Mesendoderm (in vitro differentiated cells): ENCODE measurements around the gene ZFHX2.
A peak's percentile ranks its signal among the peaks of the same experiment; 100 is the strongest.

Source experiments
- DNase-seq: peaks from one replicate; pipeline ENCODE4 v3.0.0; 2013
- H2AK5ac ChIP-seq: 2 replicates; pipeline ENCODE4 v1.6.1; 2013; ENCODE audit warnings: low read length, inconsistent platforms
- H2BK120ac ChIP-seq: 2 replicates; pipeline ENCODE4 v1.6.1; 2013; ENCODE audit warnings: low read depth, mild to moderate bottlenecking, low read length, moderate library complexity, mixed read lengths
- H2BK15ac ChIP-seq: replicated peaks from 2 replicates; pipeline ENCODE4 v1.6.1; 2013; ENCODE audit warnings: low read depth, mild to moderate bottlenecking, moderate library complexity
- H2BK5ac ChIP-seq: 2 replicates; pipeline ENCODE4 v1.6.1; 2013; ENCODE audit warnings: low read length, inconsistent platforms
- H3K18ac ChIP-seq: 2 replicates; pipeline ENCODE4 v1.6.1; 2013; ENCODE audit warnings: mild to moderate bottlenecking, low read length, mixed read lengths
- H3K23ac ChIP-seq: one replicate; pipeline ENCODE4 v1.6.1; 2013; ENCODE audit warnings: low read length
- H3K27ac ChIP-seq: 2 replicates; pipeline ENCODE4 v1.5.1; 2013; ENCODE audit warnings: low read depth, mild to moderate bottlenecking, inconsistent platforms, low read length, moderate library complexity
- H3K27me3 ChIP-seq: 2 replicates; pipeline ENCODE4 v1.6.1; 2013; ENCODE audit warnings: low read length, control low read depth, mild to moderate bottlenecking, inconsistent platforms; ENCODE audit not compliant: insufficient read depth, poor library complexity
- H3K36me3 ChIP-seq: 2 replicates; pipeline ENCODE4 v1.6.1; 2013; ENCODE audit warnings: low read length, inconsistent platforms; ENCODE audit not compliant: control insufficient read depth, insufficient read depth
- H3K4ac ChIP-seq: one replicate; pipeline ENCODE4 v1.6.1; 2013; ENCODE audit warnings: low read depth, mild to moderate bottlenecking, low read length, moderate library complexity
- H3K4me1 ChIP-seq: 2 replicates; pipeline ENCODE4 v1.6.1; 2013; ENCODE audit warnings: low read depth, low read length, inconsistent platforms; ENCODE audit not compliant: control insufficient read depth
- H3K4me2 ChIP-seq: 2 replicates; pipeline ENCODE4 v1.6.1; 2013; ENCODE audit warnings: low read length
- H3K4me3 ChIP-seq: 2 replicates; pipeline ENCODE4 v1.5.1; 2013; ENCODE audit warnings: mild to moderate bottlenecking, low read length
- H3K56ac ChIP-seq: one replicate; pipeline ENCODE4 v1.6.1; 2013; ENCODE audit warnings: low read length
- H3K79me1 ChIP-seq: 2 replicates; pipeline ENCODE4 v1.6.1; 2013; ENCODE audit warnings: low read length, inconsistent platforms
- H3K79me2 ChIP-seq: 2 replicates; pipeline ENCODE4 v1.6.1; 2013; ENCODE audit warnings: mild to moderate bottlenecking, low read length; ENCODE audit not compliant: control insufficient read depth, insufficient read depth
- H3K9ac ChIP-seq: 2 replicates; pipeline ENCODE4 v1.6.1; 2013; ENCODE audit warnings: low read length, inconsistent platforms
- H4K5ac ChIP-seq: one replicate; pipeline ENCODE4 v1.6.1; 2013; ENCODE audit warnings: low read length
- H4K8ac ChIP-seq: one replicate; pipeline ENCODE4 v1.6.1; 2013; ENCODE audit warnings: low read depth, mild to moderate bottlenecking, control low read depth, low read length, moderate library complexity
- WGBS: extraction: QIAGEN DNeasy Blood & Tissue Kit; methylation state at CpG from one replicate; pipeline ENCODE4 v1.1.7; 2013; ENCODE audit warnings: low lambda C conversion rate, missing lambda C conversion rate; ENCODE audit not compliant: insufficient coverage; ENCODE audit errors: extremely low coverage; 5-methylcytosine and 5-hydroxymethylcytosine counted together

The ZFHX2 gene

GRCh38 chr14:23512156-23512555 is 39.4 kb downstream of the ZFHX2 start:
- H3K36me3 ChIP-seq, result no peaks in the 10 kb centered on the region
- no peak overlapping the region for H3K4me2 ChIP-seq
- H3K27me3 ChIP-seq, result no peaks in the 10 kb centered on the region
- no peaks in the 10 kb centered on the region for H3K79me2 ChIP-seq
- H2BK5ac ChIP-seq, result no peak overlapping the region
- H3K79me1 ChIP-seq, result no peaks in the 10 kb centered on the region
- H2BK120ac ChIP-seq, result no peak overlapping the region
- no peaks in the 10 kb centered on the region for H3K4me1 ChIP-seq
- H3K4ac ChIP-seq, result no peak overlapping the region
- H3K23ac ChIP-seq, result no peak overlapping the region
- H3K56ac ChIP-seq, result no peak overlapping the region
- no peak overlapping the region for H4K8ac ChIP-seq
- H4K5ac ChIP-seq, result no peak overlapping the region
- H3K18ac ChIP-seq, result no peak overlapping the region
- H3K4me3 ChIP-seq, result no peak overlapping the region
- no peak for DNase-seq
- WGBS, result no CpG with 5 or more reads among the region's 13 CpGs
- H3K27ac ChIP-seq, result no peak overlapping the region
- no peak overlapping the region for H3K9ac ChIP-seq
- H2BK15ac ChIP-seq, result no peak overlapping the region
- H2AK5ac ChIP-seq, result no peak overlapping the region

- no CpG with 5 or more reads among the region's 2 CpGs for WGBS
- Histone ChIP-seq H3K27ac (peak overlapping the region; percentile 53), H3K4me3 (no peak overlapping the region), H4K8ac (no peak overlapping the region), H3K79me2 (no peaks in the 10 kb centered on the region), H3K9ac (no peak overlapping the region), H2BK15ac (no peak overlapping the region), H2BK5ac (no peak overlapping the region), H3K4me1 (peaks cover 6% of the 10 kb centered on the region), H2AK5ac (no peak overlapping the region), H3K56ac (no peak overlapping the region), H2BK120ac (peak overlapping the region; percentile 14), H3K18ac (peak overlapping the region; percentile 21), H4K5ac (peak overlapping the region; percentile 14), H3K23ac (no peak overlapping the region), H3K36me3 (no peaks in the 10 kb centered on the region), H3K79me1 (no peaks in the 10 kb centered on the region), H3K27me3 (no peaks in the 10 kb centered on the region), H3K4me2 (no peak overlapping the region), H3K4ac (no peak overlapping the region)
- DNase-seq, result peak; percentile 98
Measured at GRCh38 chr14:23494223-23494622, 57.3 kb downstream of the ZFHX2 start.

- H3K27ac ChIP-seq, result no peak overlapping the region
- no peak overlapping the region for H3K56ac ChIP-seq
- no peaks in the 10 kb centered on the region for H3K79me2 ChIP-seq
- no peak overlapping the region for H4K5ac ChIP-seq
- H3K36me3 ChIP-seq, result no peaks in the 10 kb centered on the region
- H3K79me1 ChIP-seq, result no peaks in the 10 kb centered on the region
- no peak overlapping the region for H2BK15ac ChIP-seq
- H2BK5ac ChIP-seq, result no peak overlapping the region
- DNase-seq, result peak; percentile 18
- no peak overlapping the region for H3K4ac ChIP-seq
- no peak overlapping the region for H4K8ac ChIP-seq
- no peak overlapping the region for H2AK5ac ChIP-seq
- no peak overlapping the region for H3K4me3 ChIP-seq
- no peak overlapping the region for H2BK120ac ChIP-seq
- peaks cover 6% of the 10 kb centered on the region for H3K4me1 ChIP-seq
- H3K27me3 ChIP-seq, result no peaks in the 10 kb centered on the region
- no peak overlapping the region for H3K18ac ChIP-seq
- H3K9ac ChIP-seq, result no peak overlapping the region
- no peak overlapping the region for H3K4me2 ChIP-seq
- no peak overlapping the region for H3K23ac ChIP-seq
Measured at GRCh38 chr14:23492618-23493272, 58.8 kb downstream of the ZFHX2 start.

GRCh38 chr14:23487216-23487615 is 64.3 kb downstream of the ZFHX2 start:
- Histone ChIP-seq H3K23ac (no peak overlapping the region), H2BK120ac (no peak overlapping the region), H3K79me2 (no peaks in the 10 kb centered on the region), H3K36me3 (no peaks in the 10 kb centered on the region), H2BK5ac (no peak overlapping the region), H3K56ac (no peak overlapping the region), H3K4me2 (no peak overlapping the region), H4K8ac (no peak overlapping the region), H3K4me1 (peaks cover 9% of the 10 kb centered on the region), H3K4ac (no peak overlapping the region), H3K79me1 (no peaks in the 10 kb centered on the region), H4K5ac (no peak overlapping the region), H2AK5ac (no peak overlapping the region), H3K9ac (no peak overlapping the region), H3K27me3 (no peaks in the 10 kb centered on the region), H3K27ac (no peak overlapping the region), H2BK15ac (no peak overlapping the region), H3K18ac (no peak overlapping the region), H3K4me3 (no peak overlapping the region)
- WGBS, result no CpG with 5 or more reads among the region's 7 CpGs
- no peak for DNase-seq

- Histone ChIP-seq H2BK120ac (no peak overlapping the region), H3K4me3 (no peak overlapping the region), H3K18ac (no peak overlapping the region), H3K56ac (peak overlapping the region; percentile 38), H3K4me2 (no peak overlapping the region), H2AK5ac (no peak overlapping the region), H3K9ac (no peak overlapping the region), H3K23ac (no peak overlapping the region), H3K79me1 (no peaks in the 10 kb centered on the region), H2BK5ac (no peak overlapping the region), H4K5ac (no peak overlapping the region), H3K36me3 (no peaks in the 10 kb centered on the region), H3K79me2 (no peaks in the 10 kb centered on the region), H3K4me1 (peaks cover 10% of the 10 kb centered on the region), H2BK15ac (no peak overlapping the region), H3K27me3 (no peaks in the 10 kb centered on the region), H4K8ac (no peak overlapping the region), H3K4ac (no peak overlapping the region), H3K27ac (no peak overlapping the region)
- WGBS, result no CpG with 5 or more reads among the region's 2 CpGs
- DNase-seq, result no peak
Measured at GRCh38 chr14:23486036-23486435, 65.5 kb downstream of the ZFHX2 start.

- no peak overlapping the region for H2BK15ac ChIP-seq
- no peaks in the 10 kb centered on the region for H3K79me1 ChIP-seq
- no peak overlapping the region for H3K23ac ChIP-seq
- no peak overlapping the region for H3K27ac ChIP-seq
- H3K4me1 ChIP-seq, result peaks cover 10% of the 10 kb centered on the region
- H3K4me3 ChIP-seq, result no peak overlapping the region
- no peaks in the 10 kb centered on the region for H3K27me3 ChIP-seq
- H3K9ac ChIP-seq, result peak overlapping the region; percentile 7
- H3K79me2 ChIP-seq, result no peaks in the 10 kb centered on the region
- peak overlapping the region; percentile 58 for H3K56ac ChIP-seq
- no peak overlapping the region for H4K8ac ChIP-seq
- no peak overlapping the region for H2AK5ac ChIP-seq
- no peak overlapping the region for H3K4ac ChIP-seq
- DNase-seq, result peak; percentile 35
- H3K18ac ChIP-seq, result no peak overlapping the region
- H2BK120ac ChIP-seq, result no peak overlapping the region
- WGBS, result no CpG with 5 or more reads among the region's 4 CpGs
- H4K5ac ChIP-seq, result no peak overlapping the region
- no peak overlapping the region for H2BK5ac ChIP-seq
- H3K36me3 ChIP-seq, result no peaks in the 10 kb centered on the region
- no peak overlapping the region for H3K4me2 ChIP-seq
Measured at GRCh38 chr14:23485326-23485725, 66.2 kb downstream of the ZFHX2 start.
